ENCODE results near the gene DTX3. TPM values are rescaled to one million over a fixed set of nuclear protein-coding genes. Genes with fewer than 3 reads are reported as not detected.
"Not testable (repeated sequence)": the region's sequence is repeated elsewhere in the genome, so short reads cannot be mapped to it uniquely, and the experiment has no call there.

Gene DTX3
- total RNA-seq, 3 donors from 2014 or later: 3.0 to 35.1 (median 25.9) TPM

GRCh38 chr12:57637364-57637763, 32.7 kb downstream of the DTX3 start:
- H3K4me3 ChIP-seq: no peak overlapping the region
- no peak overlapping the region for H3K27ac ChIP-seq
- intact Hi-C loops (cut with DNase I; ENCODE audit: low total_unique reads): no loop called here
- TF ChIP-seq POLR2AphosphoS5 (IDR thresholded peaks at IDR 0.05) (no peak), POLR2A (IDR thresholded peaks at IDR 0.05) (no peak)
- TF ChIP-seq, protein P1, sequence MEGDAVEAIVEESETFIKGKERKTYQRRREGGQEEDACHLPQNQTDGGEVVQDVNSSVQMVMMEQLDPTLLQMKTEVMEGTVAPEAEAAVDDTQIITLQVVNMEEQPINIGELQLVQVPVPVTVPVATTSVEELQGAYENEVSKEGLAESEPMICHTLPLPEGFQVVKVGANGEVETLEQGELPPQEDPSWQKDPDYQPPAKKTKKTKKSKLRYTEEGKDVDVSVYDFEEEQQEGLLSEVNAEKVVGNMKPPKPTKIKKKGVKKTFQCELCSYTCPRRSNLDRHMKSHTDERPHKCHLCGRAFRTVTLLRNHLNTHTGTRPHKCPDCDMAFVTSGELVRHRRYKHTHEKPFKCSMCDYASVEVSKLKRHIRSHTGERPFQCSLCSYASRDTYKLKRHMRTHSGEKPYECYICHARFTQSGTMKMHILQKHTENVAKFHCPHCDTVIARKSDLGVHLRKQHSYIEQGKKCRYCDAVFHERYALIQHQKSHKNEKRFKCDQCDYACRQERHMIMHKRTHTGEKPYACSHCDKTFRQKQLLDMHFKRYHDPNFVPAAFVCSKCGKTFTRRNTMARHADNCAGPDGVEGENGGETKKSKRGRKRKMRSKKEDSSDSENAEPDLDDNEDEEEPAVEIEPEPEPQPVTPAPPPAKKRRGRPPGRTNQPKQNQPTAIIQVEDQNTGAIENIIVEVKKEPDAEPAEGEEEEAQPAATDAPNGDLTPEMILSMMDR (IDR thresholded peaks at IDR 0.05): no peak
- peaks cover 0 to 9% of the 10 kb centered on the region in 2 donors for H3K27me3 ChIP-seq
- no peaks in the 10 kb centered on the region for H3K36me3 ChIP-seq
- no peaks in the 10 kb centered on the region for H3K9me3 ChIP-seq
- no peak for DNase-seq (ENCODE audit: low spot score in 2 of 2)
- peaks cover 0 to 6% of the 10 kb centered on the region in 2 donors for H3K4me1 ChIP-seq

GRCh38 chr12:57638096-57638495, 33.5 kb downstream of the DTX3 start:
- peaks cover 0 to 9% of the 10 kb centered on the region in 2 donors for H3K27me3 ChIP-seq
- TF ChIP-seq POLR2AphosphoS5 (IDR thresholded peaks at IDR 0.05) (no peak), POLR2A (IDR thresholded peaks at IDR 0.05) (no peak)
- TF ChIP-seq, protein P1 (IDR thresholded peaks at IDR 0.05): no peak

GRCh38 chr12:57640175-57641042, 35.8 kb downstream of the DTX3 start:
- intact Hi-C loops (cut with DNase I; ENCODE audit: low total_unique reads): no loop called here
- Histone ChIP-seq H3K36me3 (no peaks in the 10 kb centered on the region), H3K9me3 (no peaks in the 10 kb centered on the region), H3K27ac (no peak overlapping the region), H3K4me1 (no peaks in the 10 kb centered on the region), H3K4me3 (no peak overlapping the region), H3K27me3 (peaks cover 0 to 9% of the 10 kb centered on the region in 2 donors)
- TF ChIP-seq POLR2A (IDR thresholded peaks at IDR 0.05) (no peak), POLR2AphosphoS5 (IDR thresholded peaks at IDR 0.05) (no peak)
- TF ChIP-seq, protein P1 (IDR thresholded peaks at IDR 0.05): no peak
- DNase-seq (ENCODE audit: low spot score in 2 of 2): no peak

More at GRCh38 chr12:57638096-57638495, 33.5 kb downstream of the DTX3 start:
- H3K9me3 ChIP-seq: no peaks in the 10 kb centered on the region
- no peaks in the 10 kb centered on the region for H3K4me1 ChIP-seq
- intact Hi-C loops (cut with DNase I; ENCODE audit: low total_unique reads): no loop called here
- H3K27ac ChIP-seq: no peak overlapping the region
- DNase-seq (ENCODE audit: low spot score in 2 of 2): no peak
- no peaks in the 10 kb centered on the region for H3K36me3 ChIP-seq
- H3K4me3 ChIP-seq: no peak overlapping the region

DNA sequence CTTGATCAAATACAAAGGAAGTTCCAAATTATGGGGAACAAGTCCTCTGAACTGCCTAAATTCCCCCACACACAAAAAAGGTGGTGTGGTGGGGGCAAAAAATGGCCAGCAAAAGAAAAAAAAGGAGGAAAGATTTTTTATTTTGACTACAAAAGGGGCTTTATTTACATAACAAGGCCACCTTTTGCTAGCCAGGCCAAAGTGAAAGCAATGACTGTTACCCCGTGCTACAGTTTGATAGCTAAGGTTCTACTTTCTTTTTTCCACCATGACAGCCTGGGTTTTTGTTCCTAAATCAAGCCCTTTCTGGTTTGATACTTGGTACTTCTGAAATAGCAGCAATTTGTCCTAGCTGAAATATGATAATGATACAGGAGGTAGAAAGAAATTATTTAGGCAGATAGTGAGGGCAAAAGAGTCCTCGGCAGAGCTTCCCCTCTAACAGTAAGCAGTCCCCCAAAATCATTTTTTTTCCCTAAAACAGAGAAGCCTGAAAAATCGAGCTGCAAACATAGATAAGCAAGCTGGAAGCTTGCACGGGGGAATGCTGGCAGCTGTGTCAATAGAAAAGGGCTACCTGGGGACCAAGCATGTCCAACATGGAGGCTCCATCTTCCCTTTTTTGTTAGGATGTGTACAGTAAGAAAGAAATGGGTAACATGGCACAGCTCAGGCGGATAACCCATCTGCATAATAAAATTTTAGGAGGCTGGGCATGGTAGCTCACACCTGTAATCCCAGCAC, 37.2 kb downstream of the DTX3 start:
- H3K4me3 ChIP-seq: no peak overlapping the region
- peaks cover 0 to 9% of the 10 kb centered on the region in 2 donors for H3K27me3 ChIP-seq
- H3K9me3 ChIP-seq: peaks cover 0 to 5% of the 10 kb centered on the region in 2 donors
- H3K27ac ChIP-seq: no peak overlapping the region
- H3K4me1 ChIP-seq: no peaks in the 10 kb centered on the region
- DNase-seq (ENCODE audit: low spot score in 2 of 2): no peak
- TF ChIP-seq, protein P1 (IDR thresholded peaks at IDR 0.05): no peak
- TF ChIP-seq POLR2A (IDR thresholded peaks at IDR 0.05): no peak
- TF ChIP-seq POLR2AphosphoS5 (IDR thresholded peaks at IDR 0.05): no peak
- intact Hi-C loops (cut with DNase I; ENCODE audit: low total_unique reads): no loop called here
- no peaks in the 10 kb centered on the region for H3K36me3 ChIP-seq

DNA sequence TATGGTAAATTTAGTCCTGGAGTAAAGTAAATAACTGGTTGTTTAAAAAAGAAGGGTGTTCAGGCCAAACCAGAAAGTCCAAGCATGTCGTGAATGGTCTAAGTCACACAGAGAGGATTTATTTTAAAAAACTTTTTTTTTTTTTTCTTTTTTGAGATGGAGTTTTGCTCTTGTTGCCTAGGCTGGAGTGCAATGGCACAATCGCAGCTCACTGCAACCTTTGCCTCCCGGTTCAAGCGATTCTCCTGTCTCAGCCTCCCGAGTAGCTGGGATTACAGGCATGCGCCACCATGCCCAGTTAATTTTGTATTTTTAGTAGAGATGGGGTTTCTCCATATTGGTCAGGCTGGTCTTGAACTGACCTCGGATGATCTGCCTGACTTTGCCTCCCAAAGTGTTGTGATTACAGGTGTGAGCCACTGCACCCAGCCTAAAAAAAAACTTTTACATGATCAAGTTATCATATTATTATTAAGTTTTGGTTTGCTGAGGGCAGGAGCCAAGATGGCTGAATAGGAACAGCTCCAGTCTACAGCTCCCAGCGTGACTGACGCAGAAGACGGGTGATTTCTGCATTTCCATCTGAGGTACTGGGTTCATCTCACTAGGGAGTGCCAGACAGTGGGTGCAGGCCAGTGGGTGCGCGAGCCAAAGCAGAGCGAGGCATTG, 41.5 kb downstream of the DTX3 start:
- H3K36me3 ChIP-seq; intact Hi-C loops (cut with DNase I; ENCODE audit: low total_unique reads); DNase-seq (ENCODE audit: low spot score in 2 of 2); H3K4me1 ChIP-seq; H3K27me3 ChIP-seq; H3K27ac ChIP-seq; H3K9me3 ChIP-seq; H3K4me3 ChIP-seq: not testable (repeated sequence)

GRCh38 chr12:57646659-57647049, 42.0 kb downstream of the DTX3 start:
- H3K9me3 ChIP-seq; H3K27me3 ChIP-seq; H3K36me3 ChIP-seq; H3K4me3 ChIP-seq; DNase-seq (ENCODE audit: low spot score in 2 of 2); intact Hi-C loops (cut with DNase I; ENCODE audit: low total_unique reads); H3K27ac ChIP-seq; H3K4me1 ChIP-seq: not testable (repeated sequence)

Data from breast epithelium (tissue), 4 donors.